GM12875 (cell line): ENCODE measurements around the gene LARGE1.
"Not testable (repeated sequence)": the region's sequence is repeated elsewhere in the genome, so short reads cannot be mapped to it uniquely, and the experiment has no call there.

ENCODE experiments used
- H3K4me3 ChIP-seq: one replicate; pipeline ENCODE4 v1.5.1; 2011; ENCODE audit warnings: low read depth, low read length, control low read depth
- TF ChIP-seq, protein P1 (sequence below): IDR thresholded peaks from 2 replicates; pipeline ENCODE4 v1.5.1; 2011; ENCODE audit warnings: low read depth, mild to moderate bottlenecking, control low read depth, inconsistent platforms, low read length, moderate library complexity, borderline replicate concordance; ENCODE audit not compliant: insufficient read depth

LARGE1 gene

DNA sequence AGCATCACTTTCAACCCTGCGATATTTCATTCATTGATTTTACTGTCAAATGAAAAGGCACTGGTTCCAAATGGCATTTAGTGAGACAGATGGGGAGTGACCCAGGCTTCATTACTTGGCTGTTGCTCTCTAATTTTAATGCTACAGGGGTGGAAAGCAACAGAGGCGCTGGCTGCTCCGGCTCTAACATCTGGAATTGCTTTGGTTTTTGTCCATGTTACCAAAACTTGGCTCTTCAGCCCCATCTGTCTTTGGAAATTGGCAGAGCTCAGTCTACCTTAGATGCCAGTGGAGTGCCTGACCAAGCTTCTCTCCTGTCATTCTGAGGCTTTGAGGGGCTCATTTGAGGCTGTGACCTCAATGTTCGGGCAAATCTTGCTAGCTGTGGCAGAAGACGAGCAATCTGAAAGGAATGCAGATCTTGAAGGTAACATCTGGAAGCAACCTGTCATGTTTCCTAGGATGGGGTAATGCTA is 452.6 kb downstream of the LARGE1 start:
- TF ChIP-seq, protein P1, sequence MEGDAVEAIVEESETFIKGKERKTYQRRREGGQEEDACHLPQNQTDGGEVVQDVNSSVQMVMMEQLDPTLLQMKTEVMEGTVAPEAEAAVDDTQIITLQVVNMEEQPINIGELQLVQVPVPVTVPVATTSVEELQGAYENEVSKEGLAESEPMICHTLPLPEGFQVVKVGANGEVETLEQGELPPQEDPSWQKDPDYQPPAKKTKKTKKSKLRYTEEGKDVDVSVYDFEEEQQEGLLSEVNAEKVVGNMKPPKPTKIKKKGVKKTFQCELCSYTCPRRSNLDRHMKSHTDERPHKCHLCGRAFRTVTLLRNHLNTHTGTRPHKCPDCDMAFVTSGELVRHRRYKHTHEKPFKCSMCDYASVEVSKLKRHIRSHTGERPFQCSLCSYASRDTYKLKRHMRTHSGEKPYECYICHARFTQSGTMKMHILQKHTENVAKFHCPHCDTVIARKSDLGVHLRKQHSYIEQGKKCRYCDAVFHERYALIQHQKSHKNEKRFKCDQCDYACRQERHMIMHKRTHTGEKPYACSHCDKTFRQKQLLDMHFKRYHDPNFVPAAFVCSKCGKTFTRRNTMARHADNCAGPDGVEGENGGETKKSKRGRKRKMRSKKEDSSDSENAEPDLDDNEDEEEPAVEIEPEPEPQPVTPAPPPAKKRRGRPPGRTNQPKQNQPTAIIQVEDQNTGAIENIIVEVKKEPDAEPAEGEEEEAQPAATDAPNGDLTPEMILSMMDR = no peak
- H3K4me3 ChIP-seq = no peak overlapping the region

DNA sequence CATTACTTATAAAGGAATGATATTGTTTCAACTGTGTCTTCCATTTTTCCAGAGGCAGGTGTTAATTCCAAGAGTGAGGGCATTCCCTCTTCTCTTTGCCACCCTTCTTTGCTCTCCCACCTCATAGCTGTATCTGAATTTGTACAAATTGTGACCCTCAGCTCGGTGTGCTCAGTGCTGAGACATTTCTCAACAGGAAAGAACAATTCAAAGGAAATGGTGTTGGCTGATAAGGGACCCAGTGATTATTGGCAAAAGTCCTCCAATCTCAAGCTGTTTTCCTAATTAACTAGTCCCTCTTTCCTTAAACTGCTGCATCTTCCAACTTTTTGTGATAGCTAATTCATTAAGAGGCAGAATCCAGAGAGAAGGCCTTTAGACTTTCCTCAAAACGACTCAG is 453.2 kb downstream of the LARGE1 start:
- no peak overlapping the region for H3K4me3 ChIP-seq
- TF ChIP-seq, protein P1 = no peak

DNA sequence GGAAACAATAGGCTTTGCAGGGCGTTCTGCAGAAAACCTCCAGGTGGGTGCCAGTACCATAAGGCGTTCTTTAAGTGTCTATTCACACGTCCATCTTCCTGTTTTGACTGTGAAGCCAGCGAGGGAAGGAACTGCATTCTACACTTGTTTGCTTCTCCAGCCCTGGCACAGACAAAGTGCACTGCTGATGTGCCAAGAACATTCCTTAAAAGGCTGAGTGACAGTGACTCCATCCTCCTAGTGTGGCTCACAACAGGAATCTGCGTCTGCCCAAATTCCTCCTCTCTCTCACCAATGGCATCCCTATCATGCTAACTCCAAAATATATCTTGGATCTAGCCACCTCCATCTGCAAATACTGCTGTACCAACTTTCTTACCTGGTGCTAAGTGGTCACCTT is 454.7 kb downstream of the LARGE1 start:
- TF ChIP-seq, protein P1 = no peak

DNA sequence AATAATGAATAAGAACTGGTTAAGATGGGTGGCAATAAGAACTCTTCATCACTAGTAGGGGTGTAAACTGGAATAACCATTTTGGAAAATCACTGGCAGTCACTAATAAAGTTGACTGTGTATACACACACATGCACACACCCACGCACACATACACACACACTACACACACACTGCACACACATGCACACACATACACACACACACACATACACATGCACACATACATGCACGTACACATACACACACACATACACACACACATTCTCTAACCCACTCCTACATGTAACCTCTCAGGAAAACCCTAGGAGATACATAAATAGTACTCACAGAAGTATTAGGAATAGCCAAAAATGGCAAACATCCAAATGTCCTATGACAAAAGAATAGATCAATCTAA is 455.6 kb downstream of the LARGE1 start:
- H3K4me3 ChIP-seq = no peak overlapping the region

More for the DNA sequence above, 454.7 kb downstream of the LARGE1 start:
- no peak overlapping the region for H3K4me3 ChIP-seq

DNA sequence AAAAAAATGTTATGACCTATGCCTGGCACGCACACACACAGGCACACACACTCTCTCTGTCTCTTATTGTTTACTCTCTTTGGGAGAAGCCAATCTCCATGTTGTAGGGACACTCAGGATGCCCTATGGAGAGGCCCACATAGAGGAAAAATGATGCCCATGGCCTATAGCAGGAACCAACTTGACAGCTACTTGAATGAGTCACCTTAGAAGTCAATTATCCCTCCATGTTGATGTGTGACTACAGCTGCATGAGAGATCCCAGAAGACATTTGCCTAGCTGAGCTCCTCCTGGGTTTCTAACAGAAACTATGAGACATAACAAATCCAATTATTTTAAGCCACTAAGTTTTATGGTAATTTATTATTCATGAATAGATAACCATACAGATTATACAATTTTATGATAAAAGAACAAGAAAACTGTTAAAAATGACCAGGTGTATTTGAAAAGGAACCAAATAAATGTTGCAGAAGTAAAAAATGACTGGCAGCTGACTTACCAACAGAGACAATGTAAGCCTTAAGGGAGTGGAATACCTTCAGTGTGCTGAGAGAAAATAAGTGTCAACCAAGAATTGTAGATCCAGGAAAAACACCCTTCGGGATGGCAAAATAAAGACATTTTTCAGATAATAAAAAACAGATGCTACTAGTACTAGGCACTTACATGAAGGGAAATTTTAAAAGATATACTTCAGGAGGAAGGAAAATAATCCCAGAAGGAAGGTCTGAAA is 458.4 kb downstream of the LARGE1 start:
- H3K4me3 ChIP-seq = no peak overlapping the region
- TF ChIP-seq, protein P1 = no peak

More for the DNA sequence above, 455.6 kb downstream of the LARGE1 start:
- TF ChIP-seq, protein P1 = no peak

DNA sequence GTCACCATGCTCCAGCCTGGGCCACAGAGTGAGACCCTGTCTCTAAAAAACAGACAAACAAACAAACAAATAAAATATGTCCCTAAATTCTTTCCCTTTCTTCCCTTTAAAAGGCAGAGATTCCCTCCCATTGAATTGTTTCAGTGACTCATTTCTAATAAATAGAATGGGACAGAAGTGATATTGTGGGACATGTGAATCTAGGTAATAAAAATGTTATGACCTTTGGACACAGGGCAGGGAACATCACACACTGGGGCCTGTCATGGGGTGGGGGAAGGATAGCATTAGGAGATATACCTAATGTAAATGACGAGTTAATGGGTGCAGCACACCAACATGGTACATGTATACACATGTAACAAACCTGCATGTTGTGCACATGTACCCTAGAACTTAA is 459.0 kb downstream of the LARGE1 start:
- not testable (repeated sequence) for H3K4me3 ChIP-seq

DNA sequence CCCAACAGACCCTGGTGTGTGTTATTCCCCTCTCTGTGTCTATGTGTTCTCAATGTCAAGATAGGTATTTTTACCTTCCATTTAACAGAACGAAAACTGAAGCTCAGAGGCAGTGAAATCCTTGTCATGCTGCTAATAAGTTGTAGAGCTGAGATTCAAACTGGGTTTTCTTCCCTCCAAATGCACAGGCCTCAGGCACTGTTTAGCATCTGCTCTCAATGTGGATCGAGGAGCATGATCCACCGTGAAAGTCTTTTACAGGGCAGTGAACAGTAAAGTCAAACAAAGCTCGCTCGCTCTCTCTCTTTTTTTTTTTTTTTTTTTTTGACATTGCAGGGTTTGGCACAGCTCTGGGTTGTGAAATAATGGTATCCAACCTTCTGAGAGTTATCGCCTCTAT is 461.1 kb downstream of the LARGE1 start:
- H3K4me3 ChIP-seq = no peak overlapping the region
- TF ChIP-seq, protein P1 = no peak
